SK-MEL-5 (cell line): Measurements from ENCODE around the gene SHQ1. TPM values are rescaled to one million over a fixed set of nuclear protein-coding genes. Genes with fewer than 3 reads are reported as not detected.
"Not testable (repeated sequence)": the region's sequence is repeated elsewhere in the genome, so short reads cannot be mapped to it uniquely, and the experiment has no call there.

Experiments
- DNase-seq: peaks from one replicate; pipeline ENCODE4 v3.0.0-alpha.2; 2016; ENCODE audit warnings: low read depth, low spot score
- in situ Hi-C: cut with HindIII; loops from 2 replicates; pipeline ENCODE4 v1.10.0; 2016; ENCODE audit warnings: low sequenced_read_pairs, high pct_unique_total_duplicates, low pct_unique_long_range_greater_than_20kb
- total RNA-seq: library from RNA; depleted of rRNA; stranded (reverse); fragments of >200 nt; shearing (Covaris generic); gene quantifications from 2 replicates; pipeline ENCODE4 v1.2.3, GENCODE V29; 2014; rRNA removed

SHQ1 gene
- total RNA-seq, 1 experiment from 2014 or later = 25.9 TPM

DNA sequence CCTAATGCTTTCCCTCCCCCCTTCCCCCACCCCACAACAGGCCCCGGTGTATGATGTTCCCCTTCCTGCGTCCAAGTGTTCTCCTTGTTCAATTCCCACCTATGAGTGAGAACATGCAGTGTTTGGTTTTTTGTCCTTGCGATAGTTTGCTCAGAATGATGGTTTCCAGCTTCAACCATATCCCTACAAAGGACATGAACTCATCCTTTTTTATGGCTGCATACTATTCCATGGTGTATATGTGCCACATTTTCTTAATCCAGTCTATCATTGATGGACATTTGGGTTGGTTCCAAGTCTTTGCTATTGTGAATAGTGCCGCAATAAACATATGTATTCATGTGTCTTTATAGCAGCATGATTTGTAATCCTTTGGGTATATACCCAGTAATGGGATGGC, 137.8 kb downstream of the SHQ1 start:
- DNase-seq, in situ Hi-C loops: not testable (repeated sequence)

DNA sequence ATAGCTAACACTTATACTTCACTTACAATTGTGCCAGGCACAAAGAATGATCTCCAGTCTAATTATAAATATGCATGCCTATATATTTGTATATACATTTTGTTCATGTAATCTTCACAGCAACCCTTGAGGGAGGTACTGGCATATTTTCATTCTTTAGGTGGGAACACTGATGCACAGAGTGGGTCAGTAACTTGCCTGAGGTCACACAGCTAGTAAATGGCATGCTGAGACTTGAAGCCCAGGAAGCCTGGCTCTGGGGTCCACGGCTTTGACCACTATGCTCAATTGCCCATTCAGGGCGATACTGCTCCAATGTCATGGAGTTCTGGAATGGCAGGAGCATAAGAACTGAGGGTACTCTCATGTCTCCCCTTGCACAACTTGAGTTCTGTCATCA, 139.8 kb downstream of the SHQ1 start:
- in situ Hi-C loops = no loop called here
- no peak for DNase-seq

DNA sequence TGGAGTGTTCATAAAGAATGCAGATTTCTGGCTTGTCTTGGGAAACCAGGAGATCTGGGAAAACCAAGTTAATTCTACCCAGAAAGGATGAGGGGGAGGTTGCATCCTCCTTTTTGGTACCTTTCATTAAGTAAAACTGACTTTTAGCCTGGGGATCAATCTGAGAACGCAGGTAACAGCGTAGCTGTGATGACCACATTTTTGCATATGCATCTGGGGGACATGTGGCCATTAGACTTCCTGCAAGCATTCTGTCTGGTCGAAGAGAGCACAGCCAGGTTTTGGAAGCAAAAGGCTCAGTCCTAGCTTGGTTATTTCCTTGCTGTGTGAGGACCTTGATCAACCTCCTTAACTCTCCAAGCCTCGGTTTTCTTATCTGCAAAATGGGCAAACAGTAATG, 145.2 kb downstream of the SHQ1 start:
- in situ Hi-C loops = no loop called here
- DNase-seq = no peak

DNA sequence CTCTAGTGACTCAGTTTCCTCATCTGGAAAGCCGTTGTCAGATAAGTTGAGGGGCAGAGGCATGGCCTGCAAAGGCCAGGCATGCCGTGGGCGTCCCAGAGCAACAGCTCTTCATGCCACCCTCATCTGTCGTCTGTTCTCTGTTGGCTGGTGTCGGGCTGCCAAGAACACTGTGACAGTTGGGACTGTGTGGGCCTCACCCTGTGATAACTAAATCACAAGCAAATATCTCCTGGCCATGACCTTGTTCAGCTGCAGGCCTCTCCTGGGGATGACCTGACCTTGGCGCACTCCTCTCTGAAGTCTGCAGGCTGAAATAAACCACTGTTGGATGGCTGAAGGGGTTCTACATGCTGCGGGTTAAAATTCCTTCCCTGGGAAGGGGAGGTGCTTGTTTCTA, 145.9 kb downstream of the SHQ1 start:
- DNase-seq = no peak
- in situ Hi-C loops = no loop called here

DNA sequence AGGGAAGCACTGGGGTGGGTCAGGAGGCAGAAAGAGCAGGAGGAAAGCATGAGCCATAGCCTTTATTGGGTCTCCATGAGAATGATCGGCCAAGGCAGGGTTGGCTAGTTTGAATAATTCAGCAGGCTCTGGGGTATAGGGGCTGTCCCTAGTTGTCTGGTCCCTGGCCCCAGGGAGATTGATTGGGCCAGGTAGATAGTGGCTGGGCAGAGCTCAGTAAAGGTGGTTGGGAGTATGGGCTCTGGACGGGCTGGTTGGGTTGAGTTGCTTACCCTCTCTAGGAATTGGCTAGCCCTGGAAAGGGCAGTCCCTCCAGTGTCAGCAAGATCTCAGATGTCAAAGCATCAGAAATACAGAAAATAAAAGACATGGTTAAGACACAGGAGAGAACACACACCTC, 148.1 kb downstream of the SHQ1 start:
- in situ Hi-C loops = no loop called here

DNA sequence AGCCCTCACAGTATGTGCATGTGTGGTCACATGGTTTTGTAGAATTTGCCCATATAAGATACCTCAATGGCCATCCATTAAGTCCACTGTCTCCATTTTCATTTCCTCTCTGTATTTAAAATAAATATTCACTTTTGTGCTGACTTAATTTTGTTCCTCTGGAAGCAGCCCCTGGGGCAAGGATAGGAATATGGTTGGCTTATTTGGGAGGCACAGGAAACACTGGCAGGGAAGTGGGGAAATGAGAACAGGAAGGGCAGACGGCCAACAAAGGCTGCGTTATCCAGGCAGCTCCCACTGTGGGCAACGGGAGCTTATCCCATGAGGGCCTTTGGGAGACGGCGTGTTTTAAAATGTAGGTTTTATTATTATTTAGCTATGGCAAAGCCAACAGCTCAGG, 148.6 kb downstream of the SHQ1 start:
- in situ Hi-C loops = no loop called here
- DNase-seq = no peak

More for the DNA sequence above, 148.1 kb downstream of the SHQ1 start:
- DNase-seq = no peak

Other genes with a start within 250 kb of the SHQ1 start
- gene GXYLT2, start 39.6 kb upstream of the SHQ1 start, total RNA-seq = 18.2 and 27.2 TPM in 2 replicates
- gene PPP4R2, start 148.4 kb upstream of the SHQ1 start, total RNA-seq = 65.4 and 67.7 TPM in 2 replicates
- gene EBLN2, start 213.2 kb upstream of the SHQ1 start, total RNA-seq = 2.1 and 3.2 TPM in 2 replicates